ENCODE results near the gene RASL10B.
"Not testable (repeated sequence)": the region's sequence is repeated elsewhere in the genome, so short reads cannot be mapped to it uniquely, and the experiment has no call there.

RASL10B gene

GRCh38 chr17:35743626-35744328 lies 12.3 kb downstream of the RASL10B start:
- FAIRE-seq = no peak

- no peak for FAIRE-seq
These were observed 13.4 kb downstream of the RASL10B start for GRCh38 chr17:35744830-35745229.

GRCh38 chr17:35745246-35745645 lies 13.8 kb downstream of the RASL10B start:
- no peak for FAIRE-seq

- no peak for FAIRE-seq
These were observed 14.4 kb downstream of the RASL10B start for GRCh38 chr17:35745749-35746320.

GRCh38 chr17:35747540-35748017 lies 16.1 kb downstream of the RASL10B start:
- no peak for FAIRE-seq

- FAIRE-seq = no peak
These were observed 17.0 kb downstream of the RASL10B start for GRCh38 chr17:35748341-35748841.

- FAIRE-seq = no peak
These were observed 17.5 kb downstream of the RASL10B start for GRCh38 chr17:35748979-35749378.

GRCh38 chr17:35749560-35750412 lies 18.3 kb downstream of the RASL10B start:
- FAIRE-seq = no peak

- no peak for FAIRE-seq
These were observed 19.3 kb downstream of the RASL10B start for GRCh38 chr17:35750526-35751395.

- not testable (repeated sequence) for FAIRE-seq
These were observed 20.1 kb downstream of the RASL10B start for GRCh38 chr17:35751541-35751940.

- FAIRE-seq = no peak
These were observed 21.0 kb downstream of the RASL10B start for GRCh38 chr17:35752471-35752870.

- FAIRE-seq = no peak
These were observed 21.7 kb downstream of the RASL10B start, which contains the start of gene GAS2L2 for GRCh38 chr17:35752945-35753764. Gene GAS2L2, minus strand, starts transcription at chr17:35753239. Its CDS starts 389 bp downstream, at chr17:35752850.

GRCh38 chr17:35757243-35757642 lies 25.8 kb downstream of the RASL10B start:
- FAIRE-seq = no peak

- FAIRE-seq = no peak
These were observed 29.1 kb downstream of the RASL10B start, which contains the start of gene C17orf50 for GRCh38 chr17:35760587-35760986. Gene C17orf50, plus strand, starts transcription at chr17:35760887. Its CDS starts 55 bp downstream, at chr17:35760942.

- no peak for FAIRE-seq
These were observed 30.2 kb downstream of the RASL10B start for GRCh38 chr17:35761601-35762000.

GRCh38 chr17:35763767-35764122 lies 32.3 kb downstream of the RASL10B start:
- FAIRE-seq = no peak

- no peak for FAIRE-seq
These were observed 32.9 kb downstream of the RASL10B start for GRCh38 chr17:35764123-35764991.

- no peak for FAIRE-seq
These were observed 33.8 kb downstream of the RASL10B start for GRCh38 chr17:35765086-35765710.

- no peak for FAIRE-seq
These were observed 34.5 kb downstream of the RASL10B start for GRCh38 chr17:35765756-35766488.
